Cardiac fibroblast (primary cell): ENCODE measurements around the gene TFB2M.

Experiments
- DNase-seq, 2 donors: peaks; one replicate each; pipeline versions ENCODE4 v3.0.0 to v3.0.0-alpha.2; 2010; ENCODE audit warnings: low read depth in 2 of 2
- H3K4me3 ChIP-seq, 2 donors: replicated peaks in 1 of 2; 1 replicate in 1 of 2; 2 replicates in 1 of 2; pipeline ENCODE4 v1.5.1; 2011; ENCODE audit warnings: low read depth in 2 of 2, low read length in 2 of 2, mild to moderate bottlenecking in 2 of 2, moderate library complexity in 1 of 2
- TF ChIP-seq, protein P1 (sequence below): IDR thresholded peaks from one replicate; pipeline ENCODE4 v1.5.1; 2011; ENCODE audit warnings: low read depth, mild to moderate bottlenecking, low read length, inconsistent platforms

Gene TFB2M

DNA sequence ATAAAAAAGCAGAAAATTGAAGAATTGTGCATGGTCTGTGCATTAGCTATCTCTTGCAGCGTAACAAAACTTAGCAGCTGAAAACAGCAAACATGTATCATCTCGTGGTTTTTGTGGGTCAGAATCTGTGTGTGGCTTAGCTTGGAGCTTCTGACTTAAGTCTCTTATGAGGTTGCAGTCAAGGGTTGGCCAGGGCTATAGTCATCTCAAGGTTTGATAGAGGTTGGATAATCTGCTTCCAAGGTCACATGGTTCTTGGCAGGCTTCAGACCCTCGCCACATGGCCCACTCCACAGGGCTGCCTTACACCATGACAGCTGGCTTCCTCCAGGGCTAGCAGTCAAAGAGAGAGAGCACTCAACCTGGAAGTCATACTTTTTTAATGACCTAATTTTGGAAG is 36.1 kb upstream of the TFB2M start:
- DNase-seq: no peak
- H3K4me3 ChIP-seq: no peak overlapping the region
- TF ChIP-seq, protein P1, sequence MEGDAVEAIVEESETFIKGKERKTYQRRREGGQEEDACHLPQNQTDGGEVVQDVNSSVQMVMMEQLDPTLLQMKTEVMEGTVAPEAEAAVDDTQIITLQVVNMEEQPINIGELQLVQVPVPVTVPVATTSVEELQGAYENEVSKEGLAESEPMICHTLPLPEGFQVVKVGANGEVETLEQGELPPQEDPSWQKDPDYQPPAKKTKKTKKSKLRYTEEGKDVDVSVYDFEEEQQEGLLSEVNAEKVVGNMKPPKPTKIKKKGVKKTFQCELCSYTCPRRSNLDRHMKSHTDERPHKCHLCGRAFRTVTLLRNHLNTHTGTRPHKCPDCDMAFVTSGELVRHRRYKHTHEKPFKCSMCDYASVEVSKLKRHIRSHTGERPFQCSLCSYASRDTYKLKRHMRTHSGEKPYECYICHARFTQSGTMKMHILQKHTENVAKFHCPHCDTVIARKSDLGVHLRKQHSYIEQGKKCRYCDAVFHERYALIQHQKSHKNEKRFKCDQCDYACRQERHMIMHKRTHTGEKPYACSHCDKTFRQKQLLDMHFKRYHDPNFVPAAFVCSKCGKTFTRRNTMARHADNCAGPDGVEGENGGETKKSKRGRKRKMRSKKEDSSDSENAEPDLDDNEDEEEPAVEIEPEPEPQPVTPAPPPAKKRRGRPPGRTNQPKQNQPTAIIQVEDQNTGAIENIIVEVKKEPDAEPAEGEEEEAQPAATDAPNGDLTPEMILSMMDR: no peak

DNA sequence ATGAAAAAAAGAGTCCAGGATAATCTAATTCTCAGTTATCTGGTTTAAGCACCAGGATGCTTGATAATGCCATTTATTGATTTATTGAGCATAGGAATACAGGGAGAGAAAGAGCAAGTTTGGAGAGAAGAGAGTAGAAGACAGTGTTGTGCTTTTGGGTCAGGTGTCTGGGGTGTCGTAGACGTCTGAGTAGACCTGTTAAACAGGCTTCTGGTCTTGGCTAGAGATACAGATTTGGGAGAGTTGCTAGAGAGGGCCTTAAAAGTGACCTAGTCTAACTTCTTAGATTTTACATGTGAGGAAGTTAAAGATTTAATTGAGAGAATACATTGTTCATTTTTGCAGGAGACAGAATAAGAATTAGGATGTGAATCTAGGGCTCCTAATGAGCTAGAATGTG is 34.5 kb upstream of the TFB2M start:
- no peak for DNase-seq
- H3K4me3 ChIP-seq: no peak overlapping the region
- TF ChIP-seq, protein P1: no peak

DNA sequence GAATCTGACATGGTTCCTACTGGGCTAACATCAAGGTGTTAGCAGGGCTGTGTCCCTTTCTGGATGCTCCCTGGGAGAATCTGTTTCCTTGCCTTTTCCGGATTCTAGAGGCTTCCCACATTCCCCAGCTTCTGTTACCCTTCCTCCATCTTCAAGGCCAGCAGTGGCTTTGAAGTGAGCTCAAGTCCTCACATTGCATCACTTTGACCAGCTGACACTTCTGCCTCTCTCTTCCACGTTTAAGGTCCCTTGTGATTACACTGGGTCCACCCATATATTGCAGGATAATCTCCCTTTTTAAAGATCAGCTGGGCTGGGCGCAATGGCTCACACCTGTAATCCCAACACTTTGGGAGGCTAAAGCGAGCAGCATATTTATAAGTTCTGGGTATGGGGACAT is 33.3 kb upstream of the TFB2M start:
- no peak overlapping the region for H3K4me3 ChIP-seq
- TF ChIP-seq, protein P1: no peak
- no peak for DNase-seq

DNA sequence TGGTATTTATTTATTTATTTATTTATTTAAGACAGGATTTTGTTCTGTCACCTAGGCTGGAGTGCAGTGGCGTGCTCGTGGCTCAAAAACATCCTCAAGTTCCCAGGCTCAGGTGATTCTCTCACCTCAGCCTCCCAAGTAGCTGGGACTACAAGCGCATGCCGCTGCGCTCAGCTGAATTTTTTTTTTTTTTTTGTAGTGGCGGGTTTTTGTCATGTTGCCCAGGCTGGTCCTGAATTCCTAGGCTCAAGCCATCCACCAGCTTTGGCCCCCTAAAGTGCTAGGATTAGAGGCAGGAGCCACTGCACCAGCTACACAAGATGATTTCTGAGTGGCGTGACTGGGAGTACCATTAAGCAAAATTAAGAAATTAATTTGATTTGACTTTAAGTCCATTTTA is 31.9 kb upstream of the TFB2M start:
- no peak for DNase-seq
- TF ChIP-seq, protein P1: no peak
- H3K4me3 ChIP-seq: no peak overlapping the region

DNA sequence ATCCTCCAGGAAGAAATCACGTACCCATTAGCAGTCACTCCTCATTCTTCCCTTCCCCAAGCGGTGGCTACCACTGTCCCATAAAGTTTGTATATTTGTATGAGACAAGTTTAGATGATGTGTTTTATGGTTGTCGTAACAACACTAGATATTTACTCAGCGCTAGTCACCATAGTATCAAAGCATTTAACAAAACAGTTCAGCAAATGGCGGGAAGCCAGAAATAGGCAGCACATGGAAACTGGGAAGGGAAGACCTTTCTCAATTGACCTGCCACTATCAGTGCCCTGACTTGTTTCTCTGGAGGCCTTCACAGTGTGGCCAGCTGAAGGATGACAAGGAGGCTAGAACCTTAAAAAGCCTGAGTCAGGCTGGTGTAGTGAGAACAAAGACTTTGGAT is 31.3 kb upstream of the TFB2M start:
- TF ChIP-seq, protein P1: no peak
- peak; percentile 96 to 97 for DNase-seq
- no peak overlapping the region for H3K4me3 ChIP-seq

DNA sequence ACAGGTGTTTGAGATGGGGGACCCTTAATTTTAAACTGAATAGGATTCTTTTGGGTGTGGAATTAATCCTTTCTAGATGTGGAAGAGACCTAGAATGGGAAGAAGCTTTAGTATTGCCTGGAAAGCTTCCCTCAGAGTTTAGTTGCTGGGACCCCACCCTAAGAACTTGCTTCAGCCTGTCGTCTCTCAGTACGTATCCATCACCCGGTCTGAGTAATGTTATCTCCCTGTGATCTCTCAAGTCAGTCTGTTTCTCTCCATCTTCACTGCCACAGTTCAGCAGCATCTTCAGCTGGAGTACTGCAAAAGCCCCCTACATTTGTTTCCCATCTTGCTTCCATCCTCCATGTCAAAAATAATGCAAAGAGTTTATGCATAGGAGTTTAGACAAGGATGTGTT is 29.1 kb upstream of the TFB2M start:
- DNase-seq: no peak
- TF ChIP-seq, protein P1: no peak
- no peak overlapping the region for H3K4me3 ChIP-seq

DNA sequence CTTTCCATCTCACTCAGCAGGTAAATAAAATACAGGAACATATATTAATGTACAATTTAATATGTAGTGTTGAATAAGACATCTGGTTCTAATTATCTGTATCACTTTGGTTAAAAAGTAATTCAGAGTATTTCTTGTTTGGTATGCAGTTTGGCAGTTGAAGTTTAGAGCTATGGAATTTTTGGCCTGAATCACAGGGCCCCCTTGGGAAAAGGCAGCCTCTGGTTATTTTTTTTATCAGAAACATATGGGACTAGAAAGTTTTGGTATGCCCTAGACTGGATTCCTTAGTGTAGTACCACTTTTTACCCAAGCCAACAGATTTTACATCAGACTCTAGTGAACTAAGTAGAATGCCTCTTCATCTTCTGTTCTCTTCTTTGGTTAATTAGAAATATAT is 26.6 kb upstream of the TFB2M start:
- peak; percentile 97 to 98 for DNase-seq
- TF ChIP-seq, protein P1: no peak
- no peak overlapping the region for H3K4me3 ChIP-seq
